ENCODE data around the gene OTX2. TPM values are rescaled to one million over a fixed set of nuclear protein-coding genes. Genes with fewer than 3 reads are reported as not detected.

OTX2 gene
- total RNA-seq, 2 donors from 2014 or later: not detected

- Mint-ChIP-seq H3K27me3 (peaks cover 81% of the 10 kb centered on the region), H3K27ac (no peak overlapping the region), H3K4me1 (no peaks in the 10 kb centered on the region), H3K4me3 (peak overlapping the region; percentile 52), H3K36me3 (ENCODE audit: low read depth) (no peaks in the 10 kb centered on the region)
- DNase-seq (no peak), ATAC-seq (no peak)
- H3K9me3 ChIP-seq (ENCODE audit: control insufficient read depth, low read length, poor library complexity, severe bottlenecking): no peaks in the 10 kb centered on the region
Measured at GRCh38 chr14:56797003-56797568, 13.2 kb downstream of the OTX2 start.

GRCh38 chr14:56796259-56796658 is 14.0 kb downstream of the OTX2 start:
- no peaks in the 10 kb centered on the region for H3K4me1 Mint-ChIP-seq
- no peak overlapping the region for H3K27ac Mint-ChIP-seq
- ATAC-seq: no peak
- H3K36me3 Mint-ChIP-seq (ENCODE audit: low read depth): no peaks in the 10 kb centered on the region
- H3K9me3 ChIP-seq (ENCODE audit: control insufficient read depth, low read length, poor library complexity, severe bottlenecking): no peaks in the 10 kb centered on the region
- H3K4me3 Mint-ChIP-seq: no peak overlapping the region
- DNase-seq: no peak
- H3K27me3 Mint-ChIP-seq: peaks cover 79% of the 10 kb centered on the region

- ATAC-seq (no peak), DNase-seq (no peak)
- H3K27ac Mint-ChIP-seq: no peak overlapping the region
- H3K4me3 Mint-ChIP-seq: no peak overlapping the region
- H3K9me3 ChIP-seq (ENCODE audit: control insufficient read depth, low read length, poor library complexity, severe bottlenecking): no peaks in the 10 kb centered on the region
- no peaks in the 10 kb centered on the region for H3K4me1 Mint-ChIP-seq
- H3K36me3 Mint-ChIP-seq (ENCODE audit: low read depth): no peaks in the 10 kb centered on the region
- peaks cover 72% of the 10 kb centered on the region for H3K27me3 Mint-ChIP-seq
Measured at GRCh38 chr14:56795284-56795622, 15.0 kb downstream of the OTX2 start.

GRCh38 chr14:56794557-56795283 is 15.6 kb downstream of the OTX2 start:
- Mint-ChIP-seq H3K4me1 (no peaks in the 10 kb centered on the region), H3K27me3 (peaks cover 67% of the 10 kb centered on the region), H3K4me3 (no peak overlapping the region), H3K36me3 (ENCODE audit: low read depth) (no peaks in the 10 kb centered on the region), H3K27ac (no peak overlapping the region)
- no peaks in the 10 kb centered on the region for H3K9me3 ChIP-seq (ENCODE audit: control insufficient read depth, low read length, poor library complexity, severe bottlenecking)
- ATAC-seq (no peak), DNase-seq (no peak)

GRCh38 chr14:56794088-56794556 is 16.2 kb downstream of the OTX2 start:
- Mint-ChIP-seq H3K27me3 (peaks cover 61% of the 10 kb centered on the region), H3K36me3 (ENCODE audit: low read depth) (no peaks in the 10 kb centered on the region)
- no peak for DNase-seq

GRCh38 chr14:56789955-56790354 is 20.3 kb downstream of the OTX2 start:
- H3K36me3 Mint-ChIP-seq (ENCODE audit: low read depth): no peaks in the 10 kb centered on the region
- H3K4me1 Mint-ChIP-seq: no peaks in the 10 kb centered on the region
- H3K4me3 Mint-ChIP-seq: no peak overlapping the region
- no peak overlapping the region for H3K27ac Mint-ChIP-seq
- no peaks in the 10 kb centered on the region for H3K9me3 ChIP-seq (ENCODE audit: control insufficient read depth, low read length, poor library complexity, severe bottlenecking)
- peaks cover 49% of the 10 kb centered on the region for H3K27me3 Mint-ChIP-seq
- DNase-seq: no peak
- no peak for ATAC-seq

More at GRCh38 chr14:56794088-56794556, 16.2 kb downstream of the OTX2 start:
- no peak for ATAC-seq
- H3K9me3 ChIP-seq (ENCODE audit: control insufficient read depth, low read length, poor library complexity, severe bottlenecking): no peaks in the 10 kb centered on the region
- Mint-ChIP-seq H3K4me1 (no peaks in the 10 kb centered on the region), H3K27ac (no peak overlapping the region), H3K4me3 (no peak overlapping the region)

GRCh38 chr14:56787530-56787929 is 22.7 kb downstream of the OTX2 start:
- DNase-seq (no peak), ATAC-seq (no peak)
- Mint-ChIP-seq H3K27me3 (peaks cover 34% of the 10 kb centered on the region), H3K27ac (no peak overlapping the region), H3K4me1 (no peaks in the 10 kb centered on the region), H3K36me3 (ENCODE audit: low read depth) (no peaks in the 10 kb centered on the region), H3K4me3 (no peak overlapping the region)
- no peaks in the 10 kb centered on the region for H3K9me3 ChIP-seq (ENCODE audit: control insufficient read depth, low read length, poor library complexity, severe bottlenecking)

GRCh38 chr14:56782711-56783110 is 27.6 kb downstream of the OTX2 start:
- no peak overlapping the region for H3K4me3 Mint-ChIP-seq
- peaks cover 16% of the 10 kb centered on the region for H3K27me3 Mint-ChIP-seq
- H3K36me3 Mint-ChIP-seq (ENCODE audit: low read depth): no peaks in the 10 kb centered on the region
- H3K9me3 ChIP-seq (ENCODE audit: control insufficient read depth, low read length, poor library complexity, severe bottlenecking): no peaks in the 10 kb centered on the region
- DNase-seq (no peak), ATAC-seq (no peak)
- no peaks in the 10 kb centered on the region for H3K4me1 Mint-ChIP-seq
- H3K27ac Mint-ChIP-seq: no peak overlapping the region

GRCh38 chr14:56774503-56774902 is 35.8 kb downstream of the OTX2 start:
- Mint-ChIP-seq H3K27me3 (peaks cover 27% of the 10 kb centered on the region), H3K4me3 (no peak overlapping the region), H3K27ac (no peak overlapping the region), H3K36me3 (ENCODE audit: low read depth) (no peaks in the 10 kb centered on the region), H3K4me1 (no peaks in the 10 kb centered on the region)
- ATAC-seq: no peak
- no peak for DNase-seq
- H3K9me3 ChIP-seq (ENCODE audit: control insufficient read depth, low read length, poor library complexity, severe bottlenecking): no peaks in the 10 kb centered on the region

GRCh38 chr14:56770512-56770911 is 39.8 kb downstream of the OTX2 start:
- ATAC-seq (no peak), DNase-seq (no peak)
- H3K27ac Mint-ChIP-seq: no peak overlapping the region
- no peaks in the 10 kb centered on the region for H3K4me1 Mint-ChIP-seq
- peaks cover 35% of the 10 kb centered on the region for H3K27me3 Mint-ChIP-seq
- H3K36me3 Mint-ChIP-seq (ENCODE audit: low read depth): peaks cover 2% of the 10 kb centered on the region
- H3K4me3 Mint-ChIP-seq: no peak overlapping the region
- no peaks in the 10 kb centered on the region for H3K9me3 ChIP-seq (ENCODE audit: control insufficient read depth, low read length, poor library complexity, severe bottlenecking)

GRCh38 chr14:56760164-56760914 is 49.9 kb downstream of the OTX2 start:
- no peak for DNase-seq
- no peaks in the 10 kb centered on the region for H3K36me3 Mint-ChIP-seq (ENCODE audit: low read depth)
- H3K27me3 Mint-ChIP-seq: peaks cover 31% of the 10 kb centered on the region
- H3K9me3 ChIP-seq (ENCODE audit: control insufficient read depth, low read length, poor library complexity, severe bottlenecking): no peaks in the 10 kb centered on the region
- H3K4me1 Mint-ChIP-seq: no peaks in the 10 kb centered on the region
- no peak overlapping the region for H3K4me3 Mint-ChIP-seq
- no peak for ATAC-seq
- no peak overlapping the region for H3K27ac Mint-ChIP-seq

- DNase-seq: no peak
- Mint-ChIP-seq H3K27ac (no peak overlapping the region), H3K4me1 (no peaks in the 10 kb centered on the region), H3K36me3 (ENCODE audit: low read depth) (no peaks in the 10 kb centered on the region), H3K4me3 (no peak overlapping the region), H3K27me3 (peaks cover 31% of the 10 kb centered on the region)
- H3K9me3 ChIP-seq (ENCODE audit: control insufficient read depth, low read length, poor library complexity, severe bottlenecking): no peaks in the 10 kb centered on the region
- no peak for ATAC-seq
Measured at GRCh38 chr14:56759633-56760032, 50.6 kb downstream of the OTX2 start.

- Mint-ChIP-seq H3K36me3 (ENCODE audit: low read depth) (no peaks in the 10 kb centered on the region), H3K4me1 (no peaks in the 10 kb centered on the region), H3K4me3 (no peak overlapping the region), H3K27ac (no peak overlapping the region), H3K27me3 (peaks cover 25% of the 10 kb centered on the region)
- no peak for DNase-seq
- H3K9me3 ChIP-seq (ENCODE audit: control insufficient read depth, low read length, poor library complexity, severe bottlenecking): no peaks in the 10 kb centered on the region
- ATAC-seq: no peak
Measured at GRCh38 chr14:56759094-56759493, 51.2 kb downstream of the OTX2 start.
